ENCODE measurements around the gene PHETA2. TPM values are rescaled to one million over a fixed set of nuclear protein-coding genes. Genes with fewer than 3 reads are reported as not detected.

PHETA2 gene
- total and polyA plus RNA-seq, 2 of the 13 experiments (the other 11 are each of a cell fraction or from before 2014, with no cell fraction given): 0.07 TPM; not detected in 1

- TF ChIP-seq ATF2 (CRISPR knock-in tag; IDR thresholded peaks at IDR 0.05): 0 out of 2 replicates have a peak, but pooled peaks have one; percentile 6
- 0 out of 2 replicates have a peak, but pooled peaks have one; percentile 20 for TF ChIP-seq ZNF670 (CRISPR knock-in tag; IDR thresholded peaks at IDR 0.05; ENCODE audit: borderline replicate concordance)
- no peak for TF ChIP-seq PRDM10 (CRISPR knock-in tag; IDR thresholded peaks at IDR 0.05; ENCODE audit: low read depth)
- TF ChIP-seq PCBP1 (IDR thresholded peaks at IDR 0.05; ENCODE audit: borderline replicate concordance, low read depth, low read length): no peak
- peak; percentile 31; the same call in 1 of the 2 replicates for TF ChIP-seq ZC3H4 (CRISPR knock-in tag; IDR thresholded peaks at IDR 0.05; ENCODE audit: borderline replicate concordance)
These were observed 4.6 kb downstream of the PHETA2 start (continued) for GRCh38 chr22:42078469-42079318.
